HUDEP-2 (cell line): ENCODE measurements around the gene ISCU.
A peak's percentile ranks its signal among the peaks of the same experiment; 100 is the strongest.

Source experiments
- DNase-seq, 76 experiments: peaks; one replicate each; lab custom pipeline; 2025; ENCODE audit not compliant: unreplicated experiment in 76 of 76; lab: John Stamatoyannopoulos, UW

Gene ISCU

DNA sequence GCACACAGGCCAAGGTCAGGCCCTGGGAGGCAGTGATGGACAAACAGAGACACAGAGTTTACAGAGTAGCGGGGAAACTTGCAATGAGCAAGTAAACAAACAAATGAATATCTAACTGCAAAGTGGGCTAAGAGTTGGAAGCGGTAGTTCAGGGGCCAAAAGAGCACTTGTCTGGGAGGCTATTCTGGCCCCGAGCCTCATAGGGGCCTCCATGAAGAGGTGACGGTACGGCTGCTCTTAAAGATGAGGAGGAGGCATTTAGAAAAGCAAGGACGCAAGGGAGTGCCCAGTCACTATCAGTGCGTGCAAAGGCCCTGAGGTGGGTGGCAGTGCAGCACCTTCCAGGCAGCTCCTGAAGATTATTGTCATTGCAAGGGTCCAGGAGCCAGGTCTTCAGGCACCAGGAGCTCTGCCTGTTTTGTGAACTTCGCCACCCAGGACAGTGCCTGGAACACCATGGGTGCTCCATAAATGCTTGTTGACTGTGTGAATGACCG, 39.9 kb downstream of the ISCU start:
- no peak for DNase-seq

DNA sequence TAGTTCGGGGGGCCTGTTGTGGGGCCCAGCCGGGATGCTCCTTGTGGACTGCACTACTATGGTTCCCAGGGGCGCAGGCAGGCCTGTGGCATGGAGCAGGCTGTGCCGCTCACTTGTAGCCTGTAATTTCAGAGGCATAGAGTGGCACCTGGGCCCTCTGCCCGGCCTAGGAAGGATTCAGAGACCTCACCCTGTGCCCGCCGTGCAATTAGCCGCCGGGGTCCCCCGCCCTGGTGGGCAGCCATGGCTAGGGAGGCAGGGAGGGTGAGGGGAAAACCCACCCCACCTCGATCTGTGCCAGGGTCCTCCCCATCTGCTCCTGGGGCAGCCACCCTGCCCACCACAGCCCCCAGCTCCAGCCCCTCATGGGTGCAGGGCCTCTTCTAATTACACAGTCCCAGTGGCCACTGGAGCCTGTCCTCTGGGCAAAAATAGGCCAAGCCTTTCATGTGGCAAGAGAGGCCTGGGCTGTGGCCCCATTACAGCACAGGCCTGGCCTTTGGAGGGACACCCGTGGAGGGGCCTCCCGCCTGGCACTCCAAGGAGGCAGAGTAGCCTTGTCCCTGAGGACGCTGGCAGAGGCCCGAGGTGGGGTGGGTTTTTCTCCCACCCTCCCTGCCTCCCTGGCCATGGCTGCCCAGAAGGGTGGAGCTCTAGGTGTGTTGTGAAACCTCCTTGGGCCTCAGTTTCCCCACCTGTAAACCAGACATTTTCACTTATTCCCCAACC, 40.7 kb downstream of the ISCU start:
- DNase-seq, result no peak

DNA sequence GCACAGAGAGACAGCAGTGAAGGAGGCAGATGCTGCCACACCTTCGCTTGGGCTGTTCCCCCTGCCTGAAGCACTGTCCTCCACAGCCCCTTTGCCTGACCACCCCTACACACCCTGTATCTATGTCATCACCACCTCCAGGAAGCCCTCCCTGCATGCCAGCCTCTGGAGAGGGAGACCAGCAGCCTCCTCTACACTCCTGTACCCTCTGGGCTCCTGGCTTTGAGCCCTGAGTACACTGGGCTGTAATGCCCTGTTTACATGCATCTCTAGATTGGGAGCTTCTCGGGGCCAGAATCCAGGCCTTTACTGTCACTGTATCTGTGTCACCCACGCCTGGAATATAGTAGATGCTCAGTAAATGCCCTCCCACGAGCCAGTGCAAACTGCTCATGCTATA, 41.3 kb downstream of the ISCU start:
- no peak for DNase-seq

DNA sequence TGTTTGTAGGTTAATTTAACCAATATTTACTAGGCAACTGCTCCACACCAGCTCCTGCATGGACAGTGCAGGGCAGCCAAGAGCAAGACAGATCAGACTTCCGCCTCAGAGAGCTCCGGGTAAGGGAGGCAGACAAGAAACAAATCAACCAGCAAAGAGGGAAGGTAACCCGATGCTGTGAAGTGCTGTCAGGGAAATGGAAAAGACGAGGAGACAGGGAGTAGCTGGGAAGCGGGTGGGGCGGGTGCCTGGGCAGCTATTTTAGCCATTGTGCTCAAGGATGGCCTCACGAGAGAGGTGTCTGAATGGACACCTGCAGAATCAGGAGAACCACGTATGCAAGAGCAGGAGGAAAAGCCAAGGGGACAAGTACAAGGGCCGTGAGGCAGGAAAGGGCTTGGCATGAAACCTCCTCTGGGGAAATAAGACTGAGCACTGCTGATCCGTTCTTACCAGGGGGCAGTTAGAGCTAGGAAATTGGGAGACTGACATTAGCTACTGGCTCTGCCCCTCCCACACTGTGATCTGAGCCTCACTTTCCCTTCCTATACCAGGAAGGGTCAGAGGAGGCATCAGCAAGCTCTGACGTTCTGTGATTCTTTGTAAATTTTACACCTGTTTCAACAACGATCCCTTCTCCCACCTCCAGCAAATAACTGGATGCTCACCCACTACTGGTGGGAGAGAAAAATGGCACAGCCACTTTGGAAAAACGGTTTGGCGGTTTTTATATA, 42.0 kb downstream of the ISCU start:
- DNase-seq, result no peak

DNA sequence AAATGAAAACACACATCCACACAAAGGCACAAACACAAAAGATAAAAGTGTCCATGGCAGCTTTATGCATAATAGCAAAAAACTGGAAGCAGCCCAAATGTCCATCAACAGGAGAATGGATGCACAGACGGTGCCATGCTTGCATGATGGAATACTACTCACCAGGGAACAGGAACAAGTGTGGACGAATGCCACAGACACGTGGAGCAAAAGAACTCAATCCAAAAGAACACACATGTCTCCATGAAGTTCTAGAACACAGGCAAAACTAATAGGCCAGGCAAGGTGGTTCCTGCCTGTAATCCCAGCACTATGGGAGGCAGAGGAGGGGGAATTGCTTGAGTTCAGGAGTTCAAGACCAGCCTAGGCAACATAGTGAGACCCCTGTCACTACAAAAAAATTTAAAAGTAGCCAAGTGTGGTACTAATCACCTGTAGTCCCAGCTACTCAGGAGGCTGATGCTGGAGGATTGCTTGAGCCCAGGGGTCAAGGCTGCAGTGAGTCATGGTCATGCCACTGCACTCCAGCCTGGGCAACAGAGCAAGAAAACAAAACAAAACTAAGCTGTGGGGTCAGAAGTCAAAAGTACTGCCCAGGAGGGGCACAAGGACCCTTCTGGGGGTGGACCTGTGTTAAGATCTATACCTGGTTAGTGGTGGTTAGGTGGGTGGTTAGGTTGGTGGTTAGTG, 42.7 kb downstream of the ISCU start:
- DNase-seq, result no peak

DNA sequence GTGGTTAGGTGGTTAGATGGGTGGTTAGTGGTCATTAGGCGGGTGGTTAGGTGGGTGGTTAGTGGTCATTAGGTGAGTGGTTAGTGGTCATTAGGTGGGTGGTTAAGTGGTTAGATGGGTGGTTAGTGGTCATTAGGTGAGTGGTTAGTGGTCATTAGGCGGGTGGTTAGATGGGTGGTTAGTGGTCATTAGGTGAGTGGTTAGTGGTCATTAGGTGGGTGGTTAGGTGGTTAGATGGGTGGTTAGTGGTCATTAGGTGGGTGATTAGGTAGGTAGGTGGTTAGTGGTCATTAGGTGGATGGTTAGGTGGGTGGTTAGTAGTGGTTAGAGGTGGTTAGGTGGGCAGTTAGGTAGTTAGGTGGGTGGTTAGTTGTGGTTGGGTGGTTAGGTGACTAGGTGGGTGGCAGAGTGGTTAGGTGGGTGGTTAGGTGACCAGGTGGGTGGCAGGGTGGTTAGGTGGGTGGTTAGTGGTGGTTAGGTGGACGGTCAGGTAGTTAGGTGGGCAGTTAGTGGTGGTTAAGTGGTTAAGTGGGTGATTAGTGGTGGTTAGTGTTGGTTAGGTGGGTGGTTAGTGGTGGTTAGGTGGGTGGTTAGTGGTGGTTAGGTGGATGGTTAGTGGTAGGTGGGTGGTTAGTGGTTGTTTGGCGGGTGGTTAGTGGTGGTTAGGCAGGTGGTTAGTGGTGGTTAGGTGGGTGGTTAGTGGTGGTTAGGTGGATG, 43.5 kb downstream of the ISCU start:
- DNase-seq, result no peak

DNA sequence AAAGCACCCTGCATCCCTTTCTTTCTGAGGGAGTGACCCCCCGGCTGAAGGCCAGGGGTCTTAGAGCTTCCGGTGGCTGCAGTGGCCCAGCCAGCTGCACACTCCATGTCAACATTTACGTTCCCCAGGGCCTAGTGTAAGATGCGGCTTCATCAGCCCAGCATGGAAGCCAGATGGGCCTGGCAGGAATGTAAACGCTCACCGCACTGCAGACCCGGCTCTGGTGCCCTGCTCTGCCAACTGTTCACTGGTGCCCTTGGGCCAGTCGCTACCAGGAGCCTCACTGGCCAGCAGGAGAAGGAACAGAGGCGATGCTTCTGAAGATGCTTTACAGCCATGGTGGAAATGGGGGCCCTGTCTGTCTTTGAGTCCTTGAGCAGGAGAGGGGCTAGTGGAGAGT, 44.1 kb downstream of the ISCU start:
- DNase-seq, result no peak

DNA sequence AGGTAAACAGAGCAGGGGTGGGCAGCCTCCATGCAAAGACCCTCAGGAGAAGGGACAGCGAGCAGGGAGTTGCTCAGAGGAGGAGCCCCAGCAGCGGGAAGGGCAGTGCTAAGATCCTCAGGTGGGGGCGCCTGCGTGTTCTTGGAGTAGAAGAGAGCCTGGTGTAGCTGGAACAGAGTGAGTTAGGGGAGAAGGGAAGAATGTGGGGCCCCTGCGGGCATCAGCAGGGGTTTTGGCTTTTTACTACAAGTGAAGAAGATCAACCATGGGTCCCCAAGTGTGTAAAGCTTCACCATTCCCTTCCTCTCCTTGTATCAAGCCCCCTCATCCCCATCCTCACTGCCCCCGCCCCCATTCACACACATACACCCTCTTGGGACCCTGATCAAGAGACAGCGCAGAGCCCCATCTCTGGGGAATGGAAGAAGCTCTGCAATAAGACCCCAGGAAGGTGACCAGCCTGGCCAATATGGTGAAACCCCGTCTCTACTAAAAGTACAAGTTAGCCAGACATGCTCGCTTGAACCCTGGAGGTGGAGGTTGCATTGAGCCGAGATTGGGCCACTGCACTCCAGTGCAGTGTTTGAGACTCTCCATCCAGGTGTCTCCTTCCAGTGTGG, 45.7 kb downstream of the ISCU start:
- no peak for DNase-seq

DNA sequence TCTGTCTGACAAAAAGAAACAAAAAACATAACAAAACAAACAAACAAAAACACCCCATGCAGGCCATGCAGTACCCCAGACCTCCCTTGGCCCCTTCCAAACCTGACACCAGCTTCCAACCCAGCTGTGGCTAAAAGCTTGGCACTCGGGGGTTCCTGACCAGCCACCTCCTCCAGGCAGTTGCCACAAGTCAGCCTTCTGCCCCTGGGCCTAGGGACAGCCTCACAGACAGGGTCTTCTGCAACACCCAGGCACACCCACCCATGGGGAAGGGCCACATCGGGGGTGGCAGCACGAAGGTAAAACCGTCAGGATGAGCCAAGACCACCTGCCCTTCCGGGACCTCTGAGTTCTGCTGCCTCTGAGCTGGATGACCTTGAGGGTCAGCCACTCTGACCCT, 46.2 kb downstream of the ISCU start:
- no peak for DNase-seq

DNA sequence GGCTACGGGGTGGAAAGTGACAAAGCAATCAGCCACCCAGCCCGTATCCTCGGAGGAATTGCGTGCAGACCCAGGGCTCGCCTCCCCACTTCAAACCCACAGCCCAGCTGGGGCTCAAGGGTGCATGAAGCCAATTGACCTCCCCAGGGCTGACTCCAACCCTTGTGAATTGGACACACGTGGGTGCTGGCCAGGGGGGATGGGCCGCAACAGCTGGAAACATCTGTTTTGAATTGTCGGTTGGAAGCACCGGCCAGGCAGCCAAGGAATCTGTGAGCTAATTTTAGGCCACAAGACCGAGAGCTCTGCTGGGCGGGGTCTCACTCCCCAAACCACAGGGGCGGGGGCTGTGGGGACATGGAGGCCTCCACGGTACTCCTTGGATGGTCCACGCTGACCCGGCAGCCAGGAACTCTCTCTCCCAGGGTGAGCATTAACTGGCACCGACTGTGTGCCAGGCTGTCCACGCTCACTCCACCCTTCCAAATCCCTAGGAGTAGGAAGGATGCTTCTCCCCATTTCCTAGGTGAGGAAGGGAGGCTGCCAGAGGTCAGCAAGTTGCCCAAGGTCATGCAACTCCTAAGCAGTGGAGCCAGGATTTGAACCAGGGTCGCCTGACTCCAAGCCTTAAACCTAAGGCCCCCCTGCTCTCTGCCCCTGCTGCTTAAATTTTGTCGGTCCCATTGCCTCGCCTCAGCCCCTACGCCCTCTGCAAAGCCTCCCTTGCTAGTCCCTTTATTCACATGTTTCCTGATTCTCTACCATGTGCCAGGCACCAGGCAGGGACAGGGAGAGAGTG, 47.3 kb downstream of the ISCU start:
- DNase-seq, result no peak

DNA sequence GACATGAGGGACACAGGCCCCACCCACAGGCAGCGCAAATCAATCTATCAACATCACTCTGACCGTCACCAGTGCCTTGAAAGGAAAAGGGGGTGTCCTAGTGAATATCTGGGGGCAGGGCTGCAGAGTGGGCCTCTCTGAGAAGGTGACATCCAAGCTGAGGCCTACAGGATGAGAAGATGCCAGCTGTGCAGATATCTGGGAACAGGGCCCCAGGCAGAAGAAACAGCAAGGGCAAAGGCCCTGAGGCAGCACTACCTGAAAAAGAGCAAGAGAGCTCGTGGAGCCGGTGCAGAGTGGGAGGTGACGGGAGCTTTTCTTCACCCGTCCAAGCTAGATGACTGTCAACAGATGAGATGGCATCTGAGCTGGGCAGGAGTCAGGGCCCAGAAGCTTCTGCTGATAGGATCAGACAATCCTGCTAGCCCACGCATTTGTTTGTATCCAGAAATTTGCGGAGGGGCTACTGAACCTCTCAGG, 48.0 kb downstream of the ISCU start:
- DNase-seq, result no peak

DNA sequence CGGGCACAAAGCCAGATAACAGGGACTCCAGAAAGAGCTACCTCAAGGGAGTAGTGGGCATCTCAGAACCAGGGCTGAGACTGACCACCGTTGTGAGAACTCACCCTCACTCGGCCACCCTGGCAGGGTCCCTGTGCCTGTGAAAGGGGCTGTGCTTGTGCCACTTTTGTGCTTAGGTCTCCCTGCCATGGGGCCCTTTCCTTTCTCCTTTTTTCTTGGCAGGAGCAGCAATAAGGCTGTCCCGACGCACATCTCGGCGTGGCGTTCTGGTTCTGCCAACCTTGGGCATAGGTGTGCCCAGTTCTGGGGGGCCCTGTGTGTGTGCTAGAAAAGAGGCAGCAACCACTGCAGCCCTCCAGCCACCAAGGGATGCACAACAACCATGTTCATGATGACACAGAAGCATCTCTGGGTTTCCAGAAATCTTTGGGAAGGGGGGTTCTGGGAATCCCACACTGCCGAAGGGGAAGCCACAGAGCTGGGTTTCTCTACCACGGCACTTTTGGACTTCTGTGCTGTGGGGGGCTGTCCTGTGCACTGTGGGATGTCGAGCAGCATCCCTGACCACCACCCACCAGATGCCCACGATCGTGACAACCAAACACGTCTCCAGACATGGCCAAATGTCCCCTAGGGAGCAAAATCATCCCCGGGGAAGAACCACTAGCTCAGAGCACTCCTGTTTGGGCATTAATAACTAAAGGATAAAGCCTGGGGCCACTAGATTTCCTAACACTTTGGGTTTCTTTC, 48.6 kb downstream of the ISCU start:
- DNase-seq, result no peak

DNA sequence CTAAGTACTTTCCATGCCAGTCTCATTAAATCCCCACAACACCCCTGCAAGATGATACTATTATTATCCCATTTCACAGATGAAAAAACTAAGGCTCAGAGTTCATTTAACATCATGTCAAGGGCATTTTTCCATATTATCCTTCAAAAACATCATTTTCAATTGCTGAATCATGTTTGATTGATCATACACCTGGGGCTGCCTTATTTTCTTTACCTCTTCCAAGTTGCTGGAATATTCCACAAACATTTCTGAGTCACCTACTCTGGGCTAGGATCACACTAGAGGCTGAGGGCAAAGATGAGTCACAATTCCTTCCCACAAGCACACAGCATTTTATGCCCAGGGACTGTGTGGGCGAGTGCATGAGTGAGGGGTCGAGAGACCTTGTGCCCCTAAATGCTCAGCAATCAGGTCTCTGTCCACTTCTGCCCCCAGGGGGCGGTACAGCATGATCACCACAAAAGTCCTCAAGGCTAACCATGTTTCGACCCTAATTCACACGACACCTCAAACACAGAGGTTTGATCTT, 49.6 kb downstream of the ISCU start:
- DNase-seq, result peak in 32 of 76 experiments; percentile 7 to 56 (median 23)

DNA sequence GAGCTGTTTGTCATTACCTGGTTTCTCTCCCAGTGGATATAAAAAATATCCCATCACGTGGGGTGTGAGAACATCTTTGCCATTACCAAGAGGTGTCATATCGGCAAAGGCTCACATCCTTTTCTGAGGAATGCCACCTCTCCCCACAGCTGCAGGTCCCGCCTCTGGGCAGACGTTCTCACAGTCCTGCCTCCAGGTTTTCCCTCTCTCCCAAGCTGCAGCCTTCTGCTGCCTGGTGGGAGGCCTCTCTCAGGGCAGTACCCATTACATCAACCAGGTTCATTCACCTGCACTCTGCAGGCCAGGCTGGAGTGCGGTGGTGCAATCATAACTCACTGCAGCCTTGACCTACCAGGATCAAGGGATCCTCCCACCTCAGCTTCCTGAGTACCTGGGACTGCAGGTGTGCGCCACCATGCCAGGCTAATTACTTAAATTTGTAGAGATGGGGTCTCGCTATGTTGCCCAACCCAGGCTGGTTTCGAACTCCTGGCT, 50.4 kb downstream of the ISCU start:
- no peak for DNase-seq

DNA sequence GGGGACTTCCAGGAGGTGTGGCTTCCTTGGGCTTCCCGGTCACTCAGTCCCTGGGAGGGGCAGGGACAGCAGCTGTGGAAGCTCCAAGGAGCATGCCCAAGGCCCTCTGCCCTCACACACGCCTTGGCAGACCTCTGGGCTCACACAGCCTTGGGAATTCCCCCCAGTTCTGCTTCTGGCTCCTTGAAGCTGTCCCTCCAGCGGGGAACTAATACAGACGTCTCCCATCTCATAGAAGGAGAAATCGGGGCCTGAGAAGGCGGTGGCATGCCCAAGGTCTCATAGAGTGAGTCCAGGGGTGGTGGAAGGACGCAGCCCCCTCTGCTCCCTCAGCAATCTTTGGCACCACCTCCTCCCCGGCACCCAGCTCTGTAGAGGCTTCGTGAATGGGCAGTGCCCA, 51.2 kb downstream of the ISCU start:
- no peak for DNase-seq

DNA sequence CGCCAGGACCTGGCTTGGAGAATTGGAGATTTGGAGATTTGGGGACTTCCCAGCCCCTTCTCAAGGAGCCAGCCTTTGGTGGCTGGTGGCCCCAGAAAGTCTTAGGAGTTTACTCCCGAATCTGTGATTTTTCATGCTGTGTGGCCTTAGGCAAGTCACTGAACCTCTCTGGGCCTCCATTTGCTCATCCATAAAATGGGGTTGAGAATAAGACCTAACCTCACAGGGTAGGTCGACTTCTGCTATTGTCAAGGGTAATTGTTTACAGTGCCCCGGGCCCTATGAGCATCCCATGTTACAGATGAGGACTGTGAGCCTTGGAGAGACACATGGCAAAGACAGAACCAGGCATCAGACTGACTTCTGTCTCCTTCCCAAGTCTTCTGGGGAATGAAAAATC, 51.6 kb downstream of the ISCU start:
- DNase-seq, result no peak

DNA sequence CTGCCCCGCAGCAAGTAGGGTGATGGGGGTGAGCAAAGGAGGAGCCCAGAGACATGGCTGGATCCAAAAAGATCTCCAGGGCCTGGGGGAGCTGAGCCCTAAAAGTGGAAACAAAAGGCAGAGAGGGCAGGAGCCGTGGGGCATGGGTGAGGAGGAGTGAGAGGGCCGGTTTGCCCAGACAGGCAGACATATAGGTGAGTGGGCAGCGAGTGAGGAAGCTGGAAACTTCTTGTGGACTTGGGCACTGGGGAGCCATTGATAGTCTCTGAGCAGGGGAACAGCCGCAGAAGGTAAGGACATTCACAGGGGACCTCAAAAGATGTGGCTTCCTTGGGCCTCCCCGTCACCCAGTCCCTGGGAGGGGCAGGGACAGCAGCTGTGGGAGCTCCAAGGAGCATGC, 52.2 kb downstream of the ISCU start:
- DNase-seq, result no peak

DNA sequence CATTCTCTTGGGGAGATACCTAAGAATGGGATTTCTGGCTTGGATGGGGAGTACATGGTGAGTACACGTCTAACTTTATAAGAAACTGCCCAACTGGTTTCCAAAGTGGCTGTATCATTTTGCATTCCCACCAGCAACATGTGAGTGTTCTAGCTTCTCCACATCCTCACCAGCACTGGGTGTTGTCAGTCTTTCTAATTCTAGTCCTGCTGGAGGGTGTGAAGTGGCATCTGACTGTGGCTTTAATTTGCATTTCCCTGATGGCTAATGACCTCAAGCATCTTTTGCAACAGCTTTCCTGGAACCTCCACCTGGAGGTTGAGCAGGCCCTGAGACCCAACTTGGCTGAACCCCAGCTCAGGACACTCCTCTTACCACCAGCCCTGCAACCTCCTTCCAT, 53.5 kb downstream of the ISCU start:
- no peak for DNase-seq

DNA sequence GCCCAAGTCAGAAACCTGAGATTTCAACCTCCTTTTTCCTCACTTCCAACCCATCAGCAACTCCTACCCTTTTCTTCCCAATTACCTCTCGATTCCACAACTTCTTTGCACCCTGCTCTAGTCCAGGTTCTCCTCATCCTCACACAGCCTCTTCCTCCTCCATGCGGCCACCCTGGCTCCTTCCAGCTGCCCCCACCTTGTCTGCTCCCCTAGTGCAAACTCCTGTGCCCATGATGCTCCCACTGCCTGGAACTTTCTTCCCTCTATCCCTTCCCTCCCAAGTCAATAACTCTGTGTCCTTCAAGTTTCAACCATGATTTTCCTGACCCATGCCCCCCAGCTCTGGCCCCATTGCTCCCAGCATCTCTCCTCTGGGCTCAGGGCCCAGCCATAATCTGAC, 54.0 kb downstream of the ISCU start:
- no peak for DNase-seq
